WI38 (cell line): ENCODE results near the gene DLG1.

Source experiments
- H3K4me3 ChIP-seq: 2 replicates; pipeline ENCODE4 v1.5.1; 2011; ENCODE audit warnings: low read depth, mild to moderate bottlenecking, control low read depth, low read length
- TF ChIP-seq, protein P1 (sequence below): IDR thresholded peaks from 2 replicates; pipeline ENCODE4 v1.5.1; 2012; ENCODE audit warnings: low read depth, mild to moderate bottlenecking, control low read depth, low read length

The DLG1 gene

DNA sequence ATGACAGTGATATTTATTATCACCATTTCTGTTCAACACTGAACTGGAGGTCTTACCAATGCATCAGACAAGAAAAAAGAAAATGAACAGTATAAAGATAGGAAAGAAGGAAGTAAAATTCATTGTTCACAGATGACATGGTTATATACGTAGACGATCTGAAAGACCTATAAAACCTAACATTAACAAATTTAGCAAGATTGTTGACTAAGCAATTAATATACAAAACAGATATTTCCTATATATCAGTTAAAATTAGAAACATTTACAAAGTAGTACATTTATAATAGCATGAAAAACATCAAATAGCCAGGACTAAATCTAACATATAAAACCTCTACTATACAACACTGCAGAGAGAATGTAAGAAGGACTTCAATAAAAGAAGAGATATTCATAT, 176.0 kb downstream of the DLG1 start:
- TF ChIP-seq, protein P1, sequence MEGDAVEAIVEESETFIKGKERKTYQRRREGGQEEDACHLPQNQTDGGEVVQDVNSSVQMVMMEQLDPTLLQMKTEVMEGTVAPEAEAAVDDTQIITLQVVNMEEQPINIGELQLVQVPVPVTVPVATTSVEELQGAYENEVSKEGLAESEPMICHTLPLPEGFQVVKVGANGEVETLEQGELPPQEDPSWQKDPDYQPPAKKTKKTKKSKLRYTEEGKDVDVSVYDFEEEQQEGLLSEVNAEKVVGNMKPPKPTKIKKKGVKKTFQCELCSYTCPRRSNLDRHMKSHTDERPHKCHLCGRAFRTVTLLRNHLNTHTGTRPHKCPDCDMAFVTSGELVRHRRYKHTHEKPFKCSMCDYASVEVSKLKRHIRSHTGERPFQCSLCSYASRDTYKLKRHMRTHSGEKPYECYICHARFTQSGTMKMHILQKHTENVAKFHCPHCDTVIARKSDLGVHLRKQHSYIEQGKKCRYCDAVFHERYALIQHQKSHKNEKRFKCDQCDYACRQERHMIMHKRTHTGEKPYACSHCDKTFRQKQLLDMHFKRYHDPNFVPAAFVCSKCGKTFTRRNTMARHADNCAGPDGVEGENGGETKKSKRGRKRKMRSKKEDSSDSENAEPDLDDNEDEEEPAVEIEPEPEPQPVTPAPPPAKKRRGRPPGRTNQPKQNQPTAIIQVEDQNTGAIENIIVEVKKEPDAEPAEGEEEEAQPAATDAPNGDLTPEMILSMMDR = no peak
- no peak overlapping the region for H3K4me3 ChIP-seq

DNA sequence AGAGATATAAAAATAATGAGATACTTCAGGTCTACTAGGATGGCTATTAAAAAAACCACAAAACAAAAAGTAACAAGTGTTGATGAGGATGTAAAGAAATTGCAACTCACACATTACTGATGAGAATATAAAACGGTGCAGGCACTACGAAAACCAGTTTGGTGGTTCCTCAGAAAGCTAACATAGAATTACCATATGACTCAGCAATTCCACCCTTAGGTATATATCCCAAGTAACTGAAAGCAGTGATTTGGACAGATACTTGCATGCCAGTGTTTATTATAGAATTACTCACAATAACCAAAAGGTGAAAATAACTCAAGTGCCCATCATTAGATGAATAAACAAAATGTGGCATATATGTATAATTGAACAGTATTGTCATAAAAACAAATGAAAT, 181.3 kb downstream of the DLG1 start:
- no peak overlapping the region for H3K4me3 ChIP-seq
- TF ChIP-seq, protein P1 = no peak

DNA sequence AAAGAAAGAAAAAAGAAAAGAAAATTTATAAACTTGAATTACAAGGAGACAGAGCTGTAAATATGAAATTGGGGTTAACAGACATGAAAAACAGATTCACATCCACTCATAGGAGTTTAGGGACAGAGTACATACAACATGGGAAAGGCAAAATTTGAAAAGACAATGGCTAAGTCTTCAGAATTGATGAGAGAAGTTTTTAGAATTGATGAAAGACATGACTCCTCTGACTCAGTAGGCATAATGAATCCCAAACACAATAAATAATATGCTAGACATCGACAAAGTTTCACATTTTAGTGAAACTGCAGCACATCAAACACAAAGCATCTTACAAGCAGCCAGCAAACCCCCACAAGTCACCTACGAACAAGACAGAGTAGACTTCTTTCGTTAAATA, 184.4 kb downstream of the DLG1 start:
- no peak overlapping the region for H3K4me3 ChIP-seq
- TF ChIP-seq, protein P1 = no peak

DNA sequence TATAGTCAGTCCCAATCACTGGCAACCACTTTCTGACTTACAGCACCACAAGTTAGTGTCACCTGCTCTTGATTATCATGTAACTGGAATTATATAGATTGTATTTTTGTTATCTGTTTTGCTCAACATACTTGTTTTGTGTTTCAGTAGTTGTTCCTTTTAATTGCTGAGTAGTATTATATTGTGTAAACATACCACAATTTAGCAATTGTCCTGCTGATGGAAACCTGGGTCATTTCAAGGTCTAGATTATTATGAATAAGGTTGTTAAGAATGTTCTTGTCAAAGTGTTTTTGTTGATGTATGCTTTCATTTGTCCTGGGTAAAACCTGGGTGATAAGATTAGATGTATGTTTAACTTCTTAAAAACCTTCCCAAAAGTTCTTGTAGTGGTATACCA, 186.7 kb downstream of the DLG1 start:
- TF ChIP-seq, protein P1 = no peak

DNA sequence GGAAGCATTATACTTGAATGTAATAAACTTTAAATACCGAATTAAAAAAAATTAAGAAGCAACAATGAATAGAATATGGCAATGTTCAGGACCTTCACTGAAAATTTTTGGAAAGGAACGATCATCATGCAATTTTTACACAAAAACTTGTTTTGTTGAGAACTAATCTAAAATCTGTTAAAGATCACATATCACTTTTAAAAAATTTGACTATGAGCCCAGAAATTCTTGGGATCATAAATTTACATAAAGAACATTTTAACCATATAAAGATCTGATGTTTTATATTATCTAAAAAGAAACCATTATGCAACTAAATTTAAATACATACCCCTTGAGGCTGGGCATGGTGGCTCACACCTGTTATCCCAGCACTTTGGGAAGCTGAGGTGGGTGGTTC, 192.6 kb downstream of the DLG1 start:
- H3K4me3 ChIP-seq = no peak overlapping the region
- TF ChIP-seq, protein P1 = no peak

More for the DNA sequence above, 186.7 kb downstream of the DLG1 start:
- no peak overlapping the region for H3K4me3 ChIP-seq

DNA sequence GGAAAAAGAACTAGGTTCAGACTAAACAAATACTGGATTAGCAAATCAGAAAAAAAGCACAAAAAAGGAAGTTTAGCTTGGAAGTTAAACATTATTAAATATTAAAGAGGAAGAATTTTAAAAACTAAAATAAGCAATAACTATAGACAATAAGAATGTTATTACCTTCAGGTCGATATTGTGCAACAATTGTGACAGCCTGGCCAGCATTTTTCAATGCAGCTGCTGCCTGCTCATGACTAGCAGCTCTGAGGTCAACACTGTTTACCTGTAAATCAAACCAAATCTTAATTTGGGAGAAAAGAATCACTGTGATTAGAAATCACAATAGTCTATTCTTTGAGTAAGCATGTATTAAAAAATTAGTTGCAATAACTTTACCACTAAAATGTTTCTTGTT, 193.7 kb downstream of the DLG1 start:
- no peak overlapping the region for H3K4me3 ChIP-seq
- TF ChIP-seq, protein P1 = no peak

DNA sequence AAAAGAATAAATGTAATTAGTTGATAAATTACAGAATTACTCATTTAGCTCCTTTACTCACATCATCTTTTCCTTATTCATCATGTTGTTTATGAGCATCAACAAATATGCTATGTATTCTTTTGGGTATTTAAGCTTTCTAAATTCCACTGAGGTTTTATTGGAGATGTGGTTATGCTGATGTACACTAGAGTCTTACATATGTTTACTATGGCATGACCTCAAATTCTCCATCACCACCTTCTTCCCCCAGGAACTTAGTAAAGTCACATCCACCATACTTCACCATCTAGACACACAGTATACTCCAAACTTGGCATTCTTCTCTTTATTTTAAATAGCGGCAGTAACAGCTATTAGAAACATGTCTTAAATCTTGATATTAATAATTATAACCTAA, 194.6 kb downstream of the DLG1 start:
- H3K4me3 ChIP-seq = no peak overlapping the region
- TF ChIP-seq, protein P1 = no peak
